Activated CD8-positive, alpha-beta memory T cell treated with anti-CD3 and anti-CD28 coated beads, Interleukin-2, amount 50 U/mL, for 1 hour (primary cell): ENCODE measurements around the gene ALK.

Source experiments
- DNase-seq: peaks from one replicate; pipeline ENCODE4 v3.0.0-alpha.2; 2020; ENCODE audit errors: extremely low read depth

The ALK gene

GRCh38 chr2:29323301-29323700 lies 598.1 kb downstream of the ALK start:
- no peak for DNase-seq

GRCh38 chr2:29322011-29322410 lies 599.4 kb downstream of the ALK start:
- no peak for DNase-seq

GRCh38 chr2:29317801-29318485 lies 603.4 kb downstream of the ALK start:
- no peak for DNase-seq

- DNase-seq, result no peak
Observed at GRCh38 chr2:29317077-29317517, 604.3 kb downstream of the ALK start.

- DNase-seq, result peak; percentile 7
Observed at GRCh38 chr2:29314816-29315571, 606.4 kb downstream of the ALK start.

GRCh38 chr2:29311458-29311857 lies 609.9 kb downstream of the ALK start:
- no peak for DNase-seq

- no peak for DNase-seq
Observed at GRCh38 chr2:29310650-29311348, 610.6 kb downstream of the ALK start.

GRCh38 chr2:29309090-29310029 lies 612.0 kb downstream of the ALK start:
- DNase-seq, result peak; percentile 5

GRCh38 chr2:29308366-29308765 lies 613.0 kb downstream of the ALK start:
- DNase-seq, result no peak

GRCh38 chr2:29307519-29307918 lies 613.9 kb downstream of the ALK start:
- no peak for DNase-seq

GRCh38 chr2:29305762-29306161 lies 615.6 kb downstream of the ALK start:
- no peak for DNase-seq

- no peak for DNase-seq
Observed at GRCh38 chr2:29304399-29305060, 616.9 kb downstream of the ALK start.

GRCh38 chr2:29296585-29296984 lies 624.8 kb downstream of the ALK start:
- DNase-seq, result no peak

GRCh38 chr2:29295845-29296244 lies 625.5 kb downstream of the ALK start:
- DNase-seq, result no peak

GRCh38 chr2:29293830-29294438 lies 627.5 kb downstream of the ALK start:
- no peak for DNase-seq

- no peak for DNase-seq
Observed at GRCh38 chr2:29290293-29291047, 630.9 kb downstream of the ALK start.

GRCh38 chr2:29284671-29285070 lies 636.7 kb downstream of the ALK start:
- DNase-seq, result no peak

GRCh38 chr2:29281916-29282247 lies 639.5 kb downstream of the ALK start:
- no peak for DNase-seq

- DNase-seq, result no peak
Observed at GRCh38 chr2:29281086-29281915, 640.1 kb downstream of the ALK start.
